GM12891 (cell line): Measurements from ENCODE around the gene CCDC194.

Experiments used
- DNase-seq: peaks from one replicate; pipeline ENCODE4 v3.0.0; 2011; ENCODE audit warnings: low spot score; ENCODE audit not compliant: insufficient read length
- FAIRE-seq: peaks from 2 replicates; lab custom pipeline; 2011; peaks lifted over from hg19 to GRCh38; lab: Jason Lieb, UNC
- PAX5 ChIP-seq: IDR thresholded peaks from 2 replicates; pipeline ENCODE4 v1.6.1; 2011; ENCODE audit warnings: low read length, moderate library complexity, mild to moderate bottlenecking; ENCODE audit not compliant: insufficient read depth, severe bottlenecking
- POLR2A ChIP-seq: IDR thresholded peaks from 2 replicates; pipeline ENCODE4 v1.6.1; 2011; ENCODE audit warnings: low read depth, low read length, control low read depth
- POLR2AphosphoS5 ChIP-seq: IDR thresholded peaks from 2 replicates; pipeline ENCODE4 v1.6.1; 2011; ENCODE audit warnings: low read depth, low read length, control low read depth
- POU2F2 ChIP-seq: IDR thresholded peaks from 2 replicates; pipeline ENCODE4 v1.6.1; 2011; ENCODE audit warnings: low read depth, mild to moderate bottlenecking, control low read depth, low read length, moderate library complexity
- SPI1 ChIP-seq: IDR thresholded peaks from 2 replicates; pipeline ENCODE4 v1.6.1; 2011; ENCODE audit warnings: low read depth, low read length, control low read depth
- TAF1 ChIP-seq: IDR thresholded peaks from 2 replicates; pipeline ENCODE4 v1.6.1; 2011; ENCODE audit warnings: low read depth, low read length, control low read depth

The CCDC194 gene

DNA sequence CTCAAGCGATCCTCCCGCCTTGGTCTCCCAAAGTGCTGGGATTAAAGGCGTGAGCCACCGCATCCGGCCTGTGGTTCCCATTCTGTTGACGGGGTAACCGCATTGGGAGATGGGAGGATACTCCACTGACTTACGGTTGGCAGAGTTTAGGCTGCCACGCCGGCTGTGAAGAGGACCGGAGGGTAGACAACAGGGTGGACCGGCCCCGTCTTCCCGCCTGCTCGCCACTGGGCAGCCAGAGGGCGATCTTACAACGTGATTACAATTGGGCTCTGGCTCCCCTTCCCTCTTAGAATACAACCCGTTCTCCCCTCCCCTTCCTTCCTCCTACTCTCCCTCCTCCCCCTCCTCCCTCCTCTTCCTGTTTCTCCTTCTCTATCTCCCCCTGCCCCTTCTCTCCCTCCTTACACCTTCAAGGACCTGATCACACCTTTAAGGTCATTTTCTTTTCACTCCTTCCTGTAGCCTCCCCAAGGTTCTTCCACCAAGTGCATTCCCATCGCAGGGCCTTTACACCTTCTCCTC lies 957 bp upstream of the CCDC194 start:
- DNase-seq (no peak), FAIRE-seq (peak; percentile 99)
- TF ChIP-seq PAX5, result no peak
- TF ChIP-seq POLR2A, result no peak
- TF ChIP-seq TAF1, result no peak
- TF ChIP-seq SPI1, result peak; percentile 23; the same call in 1 of the 2 replicates
- no peak for TF ChIP-seq POLR2AphosphoS5
- no peak for TF ChIP-seq POU2F2

GRCh38 chr19:17393002-17393401 lies 994 bp downstream of the CCDC194 start:
- TF ChIP-seq POU2F2 (no peak), POLR2A (no peak), SPI1 (no peak), PAX5 (no peak), POLR2AphosphoS5 (no peak), TAF1 (no peak)
- DNase-seq (no peak), FAIRE-seq (no peak)

DNA sequence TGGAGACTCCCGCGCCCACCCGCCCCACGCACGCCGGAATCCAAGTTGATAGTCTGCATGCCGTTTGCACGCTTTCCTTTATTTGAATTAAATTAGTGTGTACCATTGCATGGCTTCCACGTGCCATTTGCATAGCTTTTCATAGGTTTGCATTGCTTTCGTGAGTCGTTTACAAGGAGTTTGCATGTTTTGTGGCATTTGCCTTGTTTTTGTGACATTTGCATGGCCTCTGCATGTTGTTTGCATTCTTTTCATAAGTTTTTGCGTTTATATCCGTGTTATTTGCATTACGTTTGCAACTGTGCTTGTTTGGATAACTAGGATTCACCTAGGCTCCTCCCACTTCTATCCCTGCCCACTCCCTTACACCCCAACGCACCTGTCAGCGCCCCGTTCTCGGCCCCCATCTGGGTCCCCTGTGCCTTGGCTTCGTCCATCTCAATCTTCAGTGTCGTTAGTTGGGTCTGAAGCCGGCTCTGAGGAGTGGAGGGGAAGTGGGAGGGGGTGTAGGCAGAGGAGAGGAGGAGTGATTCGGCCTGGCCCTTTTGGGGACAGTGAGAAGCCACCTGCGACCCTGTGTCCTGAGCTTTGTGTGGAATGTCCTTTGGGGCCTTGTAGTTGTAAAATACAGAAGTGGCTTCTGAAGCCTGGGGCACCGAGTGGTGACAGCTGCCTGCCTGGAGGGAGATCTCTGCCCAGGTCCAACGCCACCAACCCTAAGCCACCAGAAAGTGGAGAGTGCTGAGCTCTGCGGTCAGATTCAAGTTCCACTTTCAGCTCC lies 2.4 kb downstream of the CCDC194 start:
- TF ChIP-seq POLR2AphosphoS5 (peak; percentile 28; the same call in 1 of the 2 replicates), PAX5 (no peak), TAF1 (no peak), POLR2A (no peak), POU2F2 (peak; percentile 19; the same call in 1 of the 2 replicates), SPI1 (peak; percentile 30; the same call in 1 of the 2 replicates)
- no peak for DNase-seq
- no peak for FAIRE-seq

GRCh38 chr19:17390665-17391370 lies 3.2 kb downstream of the CCDC194 start:
- FAIRE-seq, result peak; percentile 98

GRCh38 chr19:17389957-17390664 lies 3.9 kb downstream of the CCDC194 start:
- TF ChIP-seq TAF1 (no peak), POU2F2 (no peak), POLR2AphosphoS5 (no peak), PAX5 (no peak), SPI1 (no peak), POLR2A (no peak)
- FAIRE-seq (no peak), DNase-seq (no peak)

More at GRCh38 chr19:17390665-17391370, 3.2 kb downstream of the CCDC194 start:
- DNase-seq, result peak; percentile 95
- TF ChIP-seq PAX5 (no peak), POLR2AphosphoS5 (no peak), SPI1 (no peak), POU2F2 (peak; percentile 7; the same call in 1 of the 2 replicates), TAF1 (no peak), POLR2A (no peak)

- TF ChIP-seq PAX5 (no peak), SPI1 (no peak), POLR2AphosphoS5 (no peak), POU2F2 (no peak), TAF1 (no peak), POLR2A (no peak)
- no peak for FAIRE-seq
- DNase-seq, result no peak
Observed at GRCh38 chr19:17389288-17389687, 4.7 kb downstream of the CCDC194 start.

GRCh38 chr19:17385878-17386611 lies 8.0 kb downstream of the CCDC194 start:
- DNase-seq, result no peak
- peak; percentile 85 for FAIRE-seq

More at GRCh38 chr19:17385878-17386611, 8.0 kb downstream of the CCDC194 start:
- no peak for TF ChIP-seq SPI1
- TF ChIP-seq POU2F2, result no peak
- TF ChIP-seq PAX5, result no peak
- no peak for TF ChIP-seq POLR2AphosphoS5
- TF ChIP-seq TAF1, result no peak
- TF ChIP-seq POLR2A, result no peak
